Lung (tissue), 12 donors: ENCODE measurements around the gene HTRA2. TPM values are rescaled to one million over a fixed set of nuclear protein-coding genes. Genes with fewer than 3 reads are reported as not detected.

Experiments used
- ATAC-seq: fragments of 200-7000 bp; cut with Tn5 transposase; one replicate; pipeline ENCODE4 v1.9.1; 2020; ENCODE audit warnings: moderate number of reproducible peaks; ENCODE audit not compliant: insufficient read depth, low FRiP score
- DNase-seq, 3 donors: peaks; one replicate each; pipeline ENCODE4 v3.0.0-alpha.2; 2013 to 2017
- H3K27ac ChIP-seq, 2 donors: one replicate each; pipeline ENCODE4 v1.5.1; 2013; ENCODE audit warnings: mild to moderate bottlenecking in 2 of 2, moderate library complexity in 2 of 2, control low read depth in 1 of 2, inconsistent platforms in 1 of 2, low read depth in 1 of 2, low read length in 1 of 2
- H3K27me3 ChIP-seq, 3 donors: one replicate each; pipeline ENCODE4 v1.5.1; 2013; ENCODE audit warnings: low read length in 2 of 3; ENCODE audit not compliant: control insufficient read depth in 3 of 3, insufficient read depth in 3 of 3
- H3K36me3 ChIP-seq, 4 donors: one replicate each; pipeline ENCODE4 v1.5.1; 2013; ENCODE audit warnings: low read length in 4 of 4, mild to moderate bottlenecking in 1 of 4, moderate library complexity in 1 of 4; ENCODE audit not compliant: control insufficient read depth in 4 of 4, insufficient read depth in 4 of 4
- H3K4me1 ChIP-seq, 5 donors: one replicate each; pipeline ENCODE4 v1.5.1; 2013; ENCODE audit warnings: low read length in 5 of 5, mild to moderate bottlenecking in 2 of 5, moderate library complexity in 1 of 5; ENCODE audit not compliant: control insufficient read depth in 5 of 5, insufficient read depth in 5 of 5
- H3K4me3 ChIP-seq: one replicate; pipeline ENCODE4 v1.5.1; 2013; ENCODE audit warnings: mild to moderate bottlenecking, control low read depth, moderate library complexity
- H3K9ac ChIP-seq, 2 donors: one replicate each; pipeline ENCODE4 v1.5.1; 2013; ENCODE audit warnings: low read length in 2 of 2, control low read depth in 1 of 2; ENCODE audit not compliant: insufficient read depth in 1 of 2
- H3K9me3 ChIP-seq, 4 donors: one replicate each; pipeline ENCODE4 v1.5.1; 2013; ENCODE audit warnings: low read length in 3 of 4, mild to moderate bottlenecking in 1 of 4, moderate library complexity in 1 of 4; ENCODE audit not compliant: control insufficient read depth in 4 of 4, insufficient read depth in 3 of 4
- WGBS, 2 donors: extraction: QIAGEN DNeasy Blood & Tissue Kit; methylation state at CpG; one replicate each; pipeline ENCODE4 v1.1.7; 2013; 5-methylcytosine and 5-hydroxymethylcytosine counted together
- polyA plus RNA-seq, 2 donors: library from polyadenylated mRNA; stranded (reverse); fragments of 200-250 nt; gene quantifications; one replicate each; pipeline ENCODE4 v1.2.1, GENCODE V29; 2013
- total RNA-seq, 2 donors: library from RNA; depleted of rRNA in 1 of 2; stranded (reverse); fragments of >200 nt in 1 of 2; gene quantifications; one replicate each; pipeline ENCODE4 v1.2.1, GENCODE V29; 2014 to 2021
- TF ChIP-seq, protein P1 (sequence below): IDR thresholded peaks from 2 replicates; pipeline ENCODE4 v1.5.1; 2012; ENCODE audit warnings: mild to moderate bottlenecking; ENCODE audit errors: control extremely low read depth, extremely low read depth
- donor health status: control.
- donor health status: control.
- donor health status: Bipolar disorder and iron deficiency.
- donor health status: healthy.
- donor health status: DM: yes; HTN: yes; CAD: no.

HTRA2 gene
- total and polyA plus RNA-seq, 4 donors, result 26.6 to 42.1 (median 31.6) TPM

DNA sequence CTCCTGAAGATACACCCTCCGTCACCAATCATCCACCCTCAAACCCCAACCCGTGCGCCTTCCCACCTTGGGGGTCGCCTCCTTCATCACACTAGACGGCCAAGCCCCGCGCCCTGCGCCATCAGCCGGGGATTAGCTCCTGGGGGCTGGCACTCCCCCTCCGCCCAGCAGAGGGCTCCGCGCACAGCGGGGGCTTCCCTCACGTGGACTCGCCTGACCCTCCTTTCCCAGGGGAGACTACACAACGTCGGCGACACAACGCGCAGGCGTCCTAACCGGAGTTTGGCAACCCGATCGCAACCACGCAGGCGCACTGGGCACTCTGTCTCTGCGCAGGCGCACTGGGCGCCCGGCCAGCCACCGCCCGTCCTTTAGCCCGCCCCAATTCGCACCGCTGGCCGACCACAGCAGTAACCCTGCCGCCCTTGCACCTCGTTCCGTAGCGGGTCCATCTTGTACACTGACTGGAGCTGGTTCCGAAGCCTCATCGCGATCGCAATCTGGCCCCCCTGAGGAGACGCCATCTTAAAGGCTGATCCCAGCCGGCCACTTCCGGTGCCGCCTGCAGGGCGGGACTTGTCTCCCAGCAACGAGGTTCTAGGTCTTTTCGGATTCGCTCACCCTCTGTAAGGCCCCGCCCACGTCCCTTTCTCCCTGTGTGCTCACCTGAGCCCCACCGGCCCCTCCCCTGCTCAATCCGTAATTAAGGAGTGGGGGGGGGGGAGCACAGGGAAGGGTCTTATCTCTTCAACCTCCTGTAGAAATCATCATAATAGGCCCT is 22.4 kb upstream of the HTRA2 start, which contains the start of gene PCGF1:
Gene PCGF1 (minus strand): TSS at position 551 of the 781 bp plus-strand sequence. CDS start 27 bp downstream, at position 524.
- H3K4me1 ChIP-seq, result peaks cover 6 to 29% (median 14%) of the 10 kb centered on the region in 5 donors
- H3K27me3 ChIP-seq, result peaks cover 0 to 63% (median 61%) of the 10 kb centered on the region in 3 donors
- ATAC-seq (peak; percentile 90), DNase-seq (peak; percentile 98 to 99 (median 99))
- peaks cover 0 to 14% (median 8%) of the 10 kb centered on the region in 4 donors for H3K36me3 ChIP-seq
- peak within 1 kb of the TSS; percentile 8 to 93 for H3K9ac ChIP-seq
- peak within 1 kb of the TSS; percentile 74 for H3K4me3 ChIP-seq
- peak within 1 kb of the TSS; percentile 93 to 98 for H3K27ac ChIP-seq
- TF ChIP-seq, protein P1, sequence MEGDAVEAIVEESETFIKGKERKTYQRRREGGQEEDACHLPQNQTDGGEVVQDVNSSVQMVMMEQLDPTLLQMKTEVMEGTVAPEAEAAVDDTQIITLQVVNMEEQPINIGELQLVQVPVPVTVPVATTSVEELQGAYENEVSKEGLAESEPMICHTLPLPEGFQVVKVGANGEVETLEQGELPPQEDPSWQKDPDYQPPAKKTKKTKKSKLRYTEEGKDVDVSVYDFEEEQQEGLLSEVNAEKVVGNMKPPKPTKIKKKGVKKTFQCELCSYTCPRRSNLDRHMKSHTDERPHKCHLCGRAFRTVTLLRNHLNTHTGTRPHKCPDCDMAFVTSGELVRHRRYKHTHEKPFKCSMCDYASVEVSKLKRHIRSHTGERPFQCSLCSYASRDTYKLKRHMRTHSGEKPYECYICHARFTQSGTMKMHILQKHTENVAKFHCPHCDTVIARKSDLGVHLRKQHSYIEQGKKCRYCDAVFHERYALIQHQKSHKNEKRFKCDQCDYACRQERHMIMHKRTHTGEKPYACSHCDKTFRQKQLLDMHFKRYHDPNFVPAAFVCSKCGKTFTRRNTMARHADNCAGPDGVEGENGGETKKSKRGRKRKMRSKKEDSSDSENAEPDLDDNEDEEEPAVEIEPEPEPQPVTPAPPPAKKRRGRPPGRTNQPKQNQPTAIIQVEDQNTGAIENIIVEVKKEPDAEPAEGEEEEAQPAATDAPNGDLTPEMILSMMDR, result peak; percentile 1
- H3K9me3 ChIP-seq, result no peaks in the 10 kb centered on the region
- WGBS, 2 donors, result 1% methylated on average over 55 to 56 of the region's 56 CpGs

DNA sequence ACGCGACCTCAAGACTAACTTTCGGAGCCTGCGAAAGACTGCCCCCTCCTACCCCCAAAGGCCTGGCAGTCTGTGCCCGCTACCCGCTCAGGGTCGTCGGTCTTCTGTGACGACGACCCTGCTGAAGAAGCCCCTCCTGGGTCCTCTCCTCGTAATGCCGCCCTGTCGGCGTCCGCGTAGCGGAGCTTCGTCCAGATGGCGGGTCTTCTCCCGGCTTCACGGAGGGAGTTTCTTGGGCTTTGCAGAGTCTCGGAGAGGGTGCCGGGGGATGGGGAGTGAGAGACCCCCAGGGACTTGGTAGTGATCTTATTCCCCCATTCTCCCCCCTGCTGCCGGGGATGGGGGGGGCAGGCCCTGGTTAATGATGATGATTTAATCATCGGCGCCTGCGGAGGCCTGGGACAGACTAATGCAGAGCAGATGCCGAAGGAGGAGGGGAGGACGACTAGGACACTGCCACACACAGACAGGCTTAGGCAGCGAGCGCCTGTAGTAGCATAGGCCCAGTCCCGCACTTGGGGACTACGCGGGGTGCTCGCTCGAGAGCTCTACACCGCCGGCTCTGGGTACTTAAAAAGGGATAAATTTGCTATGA is 21.7 kb upstream of the HTRA2 start:
- no peaks in the 10 kb centered on the region for H3K9me3 ChIP-seq
- peak overlapping the region; percentile 47 for H3K4me3 ChIP-seq
- peak overlapping the region; percentile 8 to 93 for H3K9ac ChIP-seq
- peaks cover 0 to 14% (median 8%) of the 10 kb centered on the region in 4 donors for H3K36me3 ChIP-seq
- peak overlapping the region; percentile 51 to 98 for H3K27ac ChIP-seq
- peaks cover 6 to 22% (median 9%) of the 10 kb centered on the region in 5 donors for H3K4me1 ChIP-seq
- DNase-seq (peak in 2 of 3 donors; percentile 37 to 44), ATAC-seq (no peak)
- TF ChIP-seq, protein P1, result no peak
- peaks cover 0 to 63% (median 62%) of the 10 kb centered on the region in 3 donors for H3K27me3 ChIP-seq
- 14 to 15% methylated on average over 38 of the region's 38 CpGs for WGBS, 2 donors

DNA sequence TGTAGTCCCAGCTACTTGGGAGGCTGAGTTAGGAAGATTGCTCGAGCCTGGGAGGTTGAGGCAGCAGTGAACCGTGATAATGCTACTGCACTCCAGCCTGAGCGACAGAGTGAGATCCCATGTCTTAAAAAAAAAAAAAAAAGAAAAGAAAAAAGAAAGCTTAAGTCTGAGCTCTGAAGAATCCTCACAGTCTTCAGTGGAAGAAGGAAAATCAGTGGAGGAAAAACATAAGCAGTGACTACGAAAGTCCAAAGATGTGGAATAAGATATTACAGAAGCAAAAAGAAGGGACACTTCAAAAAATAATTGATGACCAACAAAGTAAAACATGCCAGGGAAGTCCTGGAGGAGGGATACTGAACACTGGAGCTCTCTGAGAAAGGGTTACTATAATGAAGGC is 19.5 kb upstream of the HTRA2 start:
- Histone ChIP-seq H3K9ac (no peak overlapping the region), H3K36me3 (peaks cover 0 to 10% (median 6%) of the 10 kb centered on the region in 4 donors), H3K9me3 (peaks cover 0 to 8% (median 0%) of the 10 kb centered on the region in 4 donors), H3K27ac (no peak overlapping the region), H3K4me3 (no peak overlapping the region), H3K27me3 (peaks cover 6 to 67% (median 57%) of the 10 kb centered on the region in 3 donors), H3K4me1 (peaks cover 3 to 20% (median 8%) of the 10 kb centered on the region in 5 donors)
- DNase-seq, result no peak
- no peak for ATAC-seq
- TF ChIP-seq, protein P1, result no peak
- WGBS, 2 donors, result 85 to 89% methylated on average over 4 of the region's 4 CpGs
